Tibial nerve (tissue), 4 donors: ENCODE data around the gene MATN3. TPM values are rescaled to one million over a fixed set of nuclear protein-coding genes. Genes with fewer than 3 reads are reported as not detected.
A peak's percentile ranks its signal among the peaks of the same experiment; 100 is the strongest.

Experiments
- DNase-seq, 2 donors: peaks; one replicate each; pipeline ENCODE4 v3.0.0-alpha.2; 2019; ENCODE audit warnings: low spot score in 2 of 2
- H3K27ac ChIP-seq, 4 donors: fragments of 200-600 bp; sonication (generic) in 3 of 4; one replicate each; pipeline ENCODE4 v1.5.1; 2017 to 2019; ENCODE audit warnings: mild to moderate bottlenecking in 1 of 4
- H3K27me3 ChIP-seq, 2 donors: fragments of 200-600 bp; sonication (generic) in 1 of 2; one replicate each; pipeline versions ENCODE4 v1.5.1 to v1.6.0; 2017 to 2019
- H3K36me3 ChIP-seq, 3 donors: fragments of 200-600 bp; sonication (generic); one replicate each; pipeline ENCODE4 v1.5.1; 2018 to 2019
- H3K4me1 ChIP-seq, 4 donors: fragments of 200-600 bp; sonication (generic) in 3 of 4; one replicate each; pipeline ENCODE4 v1.5.1; 2017 to 2019
- H3K4me3 ChIP-seq, 4 donors: fragments of 200-600 bp; sonication (generic) in 3 of 4; one replicate each; pipeline ENCODE4 v1.5.1; 2017 to 2019; ENCODE audit warnings: mild to moderate bottlenecking in 1 of 4, moderate library complexity in 1 of 4
- H3K9me3 ChIP-seq, 4 donors: fragments of 200-600 bp; sonication (generic) in 3 of 4; one replicate each; pipeline ENCODE4 v1.5.1; 2017 to 2019
- EP300 ChIP-seq, 2 donors: sonication (generic); formaldehyde crosslinking; IDR thresholded peaks; one replicate each; pipeline ENCODE4 v1.6.1; 2017; ENCODE audit warnings: antibody characterized with exemption in 2 of 2, mild to moderate bottlenecking in 1 of 2
- POLR2A ChIP-seq, 2 donors: fragments of 450-650 bp; IDR thresholded peaks; one replicate each; pipeline ENCODE4 v1.6.1; 2017; ENCODE audit warnings: antibody characterized with exemption in 2 of 2, mild to moderate bottlenecking in 2 of 2, moderate library complexity in 2 of 2
- WGBS, 2 donors: methylation state at CpG; one replicate each; pipeline ENCODE4 v1.1.5; 2018; 5-methylcytosine and 5-hydroxymethylcytosine counted together
- total RNA-seq, 4 donors: library from RNA; depleted of rRNA; stranded (reverse); fragments of >200 nt; gene quantifications; one replicate each; pipeline ENCODE4 v1.1.0, GENCODE V29; 2016
- TF ChIP-seq, protein P1 (sequence below), 5 experiments: fragments of 200-600 bp in 3 of 5; fragments of 450-650 bp in 2 of 5; sonication (generic) in 3 of 5; IDR thresholded peaks; one replicate each; pipeline ENCODE4 v1.5.1; 2016 to 2019; ENCODE audit warnings: antibody characterized with exemption in 5 of 5, mild to moderate bottlenecking in 3 of 5, moderate library complexity in 2 of 5

MATN3 gene
- total RNA-seq, 4 donors from 2014 or later, result 11.4 to 35.2 (median 29.8) TPM

DNA sequence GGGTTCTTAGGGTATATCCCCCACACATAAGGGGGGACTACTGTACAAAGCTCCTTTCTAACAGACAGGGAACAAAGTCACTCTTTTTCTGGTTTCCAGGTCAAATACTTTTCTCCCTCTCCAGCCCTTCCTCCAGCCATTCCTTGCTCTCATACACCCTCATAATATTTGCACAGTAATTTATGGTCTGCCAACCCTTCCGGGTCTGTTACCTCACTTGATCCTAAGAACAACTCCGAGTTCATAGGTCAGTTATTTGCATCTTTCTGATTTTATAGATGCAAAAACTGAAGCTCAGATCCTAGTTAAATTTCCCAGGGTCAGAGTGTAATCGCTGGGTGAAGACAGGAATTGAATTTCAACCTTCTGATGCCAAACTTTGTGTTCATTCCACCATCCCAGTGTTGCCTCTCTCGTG is 14.8 kb upstream of the MATN3 start:
- Histone ChIP-seq H3K9me3 (peaks cover 0 to 16% (median 7%) of the 10 kb centered on the region in 4 donors), H3K36me3 (peaks cover 2 to 63% (median 15%) of the 10 kb centered on the region in 3 donors), H3K27me3 (no peaks in the 10 kb centered on the region), H3K27ac (peak overlapping the region in 1 of 4 donors; percentile 55), H3K4me3 (no peak overlapping the region), H3K4me1 (peaks cover 0 to 3% (median 0%) of the 10 kb centered on the region in 4 donors)
- 35 to 40% methylated on average over 4 of the region's 4 CpGs for WGBS, 2 donors
- no peak for DNase-seq
- TF ChIP-seq POLR2A (IDR thresholded peaks at IDR 0.05) (no peak), EP300 (IDR thresholded peaks at IDR 0.05) (peak in 1 of 2 donors; percentile 16)

DNA sequence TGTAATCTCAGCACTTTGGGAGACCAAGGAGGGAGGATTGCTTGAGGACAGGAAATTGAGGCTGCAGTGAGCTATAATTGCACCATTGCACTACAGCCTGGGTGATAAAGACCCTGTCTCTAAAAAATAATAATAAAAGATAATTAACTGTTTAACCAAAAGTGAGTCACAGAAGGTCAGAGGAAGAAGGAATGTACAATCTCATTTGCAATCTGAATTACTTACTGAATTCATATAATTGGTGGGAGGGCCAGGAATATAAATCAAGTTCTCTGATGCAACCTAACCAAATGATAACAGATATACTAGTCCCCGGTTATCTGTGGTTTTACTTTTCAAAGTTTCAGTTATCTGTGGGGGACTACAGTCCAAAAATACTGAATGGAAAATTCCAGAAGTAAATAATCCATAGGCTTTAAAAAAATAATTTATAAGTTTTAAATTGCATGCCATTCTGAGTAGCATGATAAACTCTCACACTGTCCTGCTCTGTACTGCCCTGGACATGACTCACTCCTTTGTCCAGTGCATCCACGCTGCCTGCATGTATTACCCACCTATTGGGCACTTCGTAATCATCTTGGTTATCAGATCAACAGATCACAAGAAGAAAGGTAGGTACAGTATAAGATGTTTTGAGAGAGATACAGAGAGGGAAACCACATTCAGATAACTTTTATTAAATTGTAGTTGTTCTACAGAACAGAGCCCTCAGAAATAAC is 12.8 kb upstream of the MATN3 start:
- WGBS, 2 donors, result 89 to 92% methylated on average over 3 of the region's 3 CpGs
- no peak for TF ChIP-seq POLR2A (IDR thresholded peaks at IDR 0.05)
- TF ChIP-seq, protein P1, sequence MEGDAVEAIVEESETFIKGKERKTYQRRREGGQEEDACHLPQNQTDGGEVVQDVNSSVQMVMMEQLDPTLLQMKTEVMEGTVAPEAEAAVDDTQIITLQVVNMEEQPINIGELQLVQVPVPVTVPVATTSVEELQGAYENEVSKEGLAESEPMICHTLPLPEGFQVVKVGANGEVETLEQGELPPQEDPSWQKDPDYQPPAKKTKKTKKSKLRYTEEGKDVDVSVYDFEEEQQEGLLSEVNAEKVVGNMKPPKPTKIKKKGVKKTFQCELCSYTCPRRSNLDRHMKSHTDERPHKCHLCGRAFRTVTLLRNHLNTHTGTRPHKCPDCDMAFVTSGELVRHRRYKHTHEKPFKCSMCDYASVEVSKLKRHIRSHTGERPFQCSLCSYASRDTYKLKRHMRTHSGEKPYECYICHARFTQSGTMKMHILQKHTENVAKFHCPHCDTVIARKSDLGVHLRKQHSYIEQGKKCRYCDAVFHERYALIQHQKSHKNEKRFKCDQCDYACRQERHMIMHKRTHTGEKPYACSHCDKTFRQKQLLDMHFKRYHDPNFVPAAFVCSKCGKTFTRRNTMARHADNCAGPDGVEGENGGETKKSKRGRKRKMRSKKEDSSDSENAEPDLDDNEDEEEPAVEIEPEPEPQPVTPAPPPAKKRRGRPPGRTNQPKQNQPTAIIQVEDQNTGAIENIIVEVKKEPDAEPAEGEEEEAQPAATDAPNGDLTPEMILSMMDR (IDR thresholded peaks at IDR 0.05), result no peak
- no peak for TF ChIP-seq EP300 (IDR thresholded peaks at IDR 0.05)
- peaks cover 0 to 28% (median 7%) of the 10 kb centered on the region in 4 donors for H3K9me3 ChIP-seq
- DNase-seq, result no peak
- H3K27me3 ChIP-seq, result no peaks in the 10 kb centered on the region
- peaks cover 0 to 3% (median 0%) of the 10 kb centered on the region in 4 donors for H3K4me1 ChIP-seq
- H3K4me3 ChIP-seq, result no peak overlapping the region
- peaks cover 0 to 53% (median 10%) of the 10 kb centered on the region in 3 donors for H3K36me3 ChIP-seq
- no peak overlapping the region for H3K27ac ChIP-seq

DNA sequence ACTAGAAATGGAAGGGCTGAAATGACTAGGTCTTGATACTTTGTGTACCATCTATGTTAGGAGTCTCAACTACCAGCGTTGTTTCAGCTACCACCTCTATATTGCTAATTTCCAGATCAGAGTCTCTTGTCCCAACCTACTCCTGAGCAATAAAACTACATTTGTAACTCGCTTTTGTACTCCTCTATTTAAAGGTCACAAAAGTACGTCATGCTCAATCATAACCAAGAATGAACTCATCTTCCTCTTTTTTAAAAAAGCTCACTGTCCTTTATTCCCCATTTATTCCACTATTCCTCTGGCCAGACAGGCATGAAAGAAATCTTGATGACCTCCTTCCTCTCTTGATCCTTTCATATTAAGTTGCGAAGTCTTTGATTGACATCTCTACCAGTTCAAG is 11.2 kb upstream of the MATN3 start:
- DNase-seq, result no peak
- peaks cover 0 to 38% (median 2%) of the 10 kb centered on the region in 3 donors for H3K36me3 ChIP-seq
- H3K27me3 ChIP-seq, result no peaks in the 10 kb centered on the region
- TF ChIP-seq POLR2A (IDR thresholded peaks at IDR 0.05) (no peak), EP300 (IDR thresholded peaks at IDR 0.05) (no peak)
- TF ChIP-seq, protein P1 (IDR thresholded peaks at IDR 0.05), result no peak
- H3K27ac ChIP-seq, result no peak overlapping the region
- 82 to 87% methylated on average over 4 of the region's 4 CpGs for WGBS, 2 donors
- H3K4me3 ChIP-seq, result no peak overlapping the region
- H3K4me1 ChIP-seq, result peaks cover 0 to 3% (median 0%) of the 10 kb centered on the region in 4 donors
- peaks cover 0 to 20% (median 3%) of the 10 kb centered on the region in 4 donors for H3K9me3 ChIP-seq

GRCh38 chr2:20021405-20022009 is 9.0 kb upstream of the MATN3 start:
- H3K27ac ChIP-seq, result no peak overlapping the region
- no peaks in the 10 kb centered on the region for H3K4me1 ChIP-seq
- TF ChIP-seq POLR2A (IDR thresholded peaks at IDR 0.05) (no peak), EP300 (IDR thresholded peaks at IDR 0.05) (no peak)
- TF ChIP-seq, protein P1 (IDR thresholded peaks at IDR 0.05), result no peak
- H3K4me3 ChIP-seq, result no peak overlapping the region
- H3K36me3 ChIP-seq, result peaks cover 0 to 20% (median 0%) of the 10 kb centered on the region in 3 donors
- no peaks in the 10 kb centered on the region for H3K27me3 ChIP-seq
- DNase-seq, result no peak
- 73 to 82% methylated on average over 3 of the region's 3 CpGs for WGBS, 2 donors
- H3K9me3 ChIP-seq, result peaks cover 0 to 14% (median 0%) of the 10 kb centered on the region in 4 donors

GRCh38 chr2:20019747-20020146 is 7.3 kb upstream of the MATN3 start:
- Histone ChIP-seq H3K9me3 (peaks cover 0 to 16% (median 0%) of the 10 kb centered on the region in 4 donors), H3K27ac (no peak overlapping the region), H3K36me3 (peaks cover 0 to 17% (median 0%) of the 10 kb centered on the region in 3 donors), H3K4me1 (no peaks in the 10 kb centered on the region), H3K27me3 (no peaks in the 10 kb centered on the region), H3K4me3 (no peak overlapping the region)
- TF ChIP-seq POLR2A (IDR thresholded peaks at IDR 0.05), result no peak
- no peak for TF ChIP-seq EP300 (IDR thresholded peaks at IDR 0.05)
- TF ChIP-seq, protein P1 (IDR thresholded peaks at IDR 0.05), result no peak
- WGBS, 2 donors, result 83 to 92% methylated on average over 4 of the region's 4 CpGs
- DNase-seq, result no peak
